ENCODE data around the gene SARS2.
"Not testable (repeated sequence)": the region's sequence is repeated elsewhere in the genome, so short reads cannot be mapped to it uniquely, and the experiment has no call there.

SARS2 gene

GRCh38 chr19:38942471-38943181 is 12.1 kb upstream of the SARS2 start:
- Histone ChIP-seq H3K4me3 (ENCODE audit: severe bottlenecking) (no peak overlapping the region), H3K9me3 (ENCODE audit: severe bottlenecking) (no peaks in the 10 kb centered on the region), H3K36me3 (ENCODE audit: low read depth) (no peaks in the 10 kb centered on the region), H3K27me3 (ENCODE audit: insufficient read depth, poor library complexity, severe bottlenecking) (no peaks in the 10 kb centered on the region), H3K27ac (ENCODE audit: poor library complexity, severe bottlenecking) (no peak overlapping the region), H3K4me1 (ENCODE audit: insufficient read depth, poor library complexity, severe bottlenecking) (no peaks in the 10 kb centered on the region)
- ATAC-seq (ENCODE audit: low read depth) (no peak), DNase-seq (ENCODE audit: low spot score) (no peak)
- TF ChIP-seq, protein P1, sequence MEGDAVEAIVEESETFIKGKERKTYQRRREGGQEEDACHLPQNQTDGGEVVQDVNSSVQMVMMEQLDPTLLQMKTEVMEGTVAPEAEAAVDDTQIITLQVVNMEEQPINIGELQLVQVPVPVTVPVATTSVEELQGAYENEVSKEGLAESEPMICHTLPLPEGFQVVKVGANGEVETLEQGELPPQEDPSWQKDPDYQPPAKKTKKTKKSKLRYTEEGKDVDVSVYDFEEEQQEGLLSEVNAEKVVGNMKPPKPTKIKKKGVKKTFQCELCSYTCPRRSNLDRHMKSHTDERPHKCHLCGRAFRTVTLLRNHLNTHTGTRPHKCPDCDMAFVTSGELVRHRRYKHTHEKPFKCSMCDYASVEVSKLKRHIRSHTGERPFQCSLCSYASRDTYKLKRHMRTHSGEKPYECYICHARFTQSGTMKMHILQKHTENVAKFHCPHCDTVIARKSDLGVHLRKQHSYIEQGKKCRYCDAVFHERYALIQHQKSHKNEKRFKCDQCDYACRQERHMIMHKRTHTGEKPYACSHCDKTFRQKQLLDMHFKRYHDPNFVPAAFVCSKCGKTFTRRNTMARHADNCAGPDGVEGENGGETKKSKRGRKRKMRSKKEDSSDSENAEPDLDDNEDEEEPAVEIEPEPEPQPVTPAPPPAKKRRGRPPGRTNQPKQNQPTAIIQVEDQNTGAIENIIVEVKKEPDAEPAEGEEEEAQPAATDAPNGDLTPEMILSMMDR (IDR thresholded peaks at IDR 0.05; ENCODE audit: poor library complexity, severe bottlenecking) = no peak

DNA sequence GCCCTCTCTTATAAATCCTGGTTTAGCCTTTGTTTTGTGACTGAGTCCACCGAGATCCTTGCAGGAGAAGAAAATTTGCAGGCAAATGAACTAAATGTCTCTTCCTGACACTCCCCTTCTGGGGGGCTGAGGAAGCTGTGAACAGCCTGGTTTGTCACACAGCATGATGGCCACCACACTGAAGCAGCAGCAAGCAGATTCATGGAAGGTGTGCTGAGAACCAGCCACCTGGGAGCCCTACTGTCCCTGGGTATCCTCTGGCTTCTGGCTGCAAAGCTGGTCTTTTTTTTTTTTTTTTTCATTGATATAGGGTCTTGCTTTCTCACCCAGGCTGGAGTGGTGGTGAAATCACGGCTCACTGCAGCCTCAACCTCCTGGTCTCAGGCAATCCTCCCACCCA is 11.4 kb upstream of the SARS2 start:
- DNase-seq (ENCODE audit: low spot score) (no peak), ATAC-seq (ENCODE audit: low read depth) (no peak)
- H3K4me3 ChIP-seq (ENCODE audit: severe bottlenecking) = no peak overlapping the region
- TF ChIP-seq, protein P1 (IDR thresholded peaks at IDR 0.05; ENCODE audit: poor library complexity, severe bottlenecking) = no peak
- H3K27ac ChIP-seq (ENCODE audit: poor library complexity, severe bottlenecking) = no peak overlapping the region
- no peaks in the 10 kb centered on the region for H3K4me1 ChIP-seq (ENCODE audit: insufficient read depth, poor library complexity, severe bottlenecking)
- H3K27me3 ChIP-seq (ENCODE audit: insufficient read depth, poor library complexity, severe bottlenecking) = no peaks in the 10 kb centered on the region
- no peaks in the 10 kb centered on the region for H3K36me3 ChIP-seq (ENCODE audit: low read depth)
- H3K9me3 ChIP-seq (ENCODE audit: severe bottlenecking) = no peaks in the 10 kb centered on the region

- DNase-seq (ENCODE audit: low spot score); H3K27ac ChIP-seq (ENCODE audit: poor library complexity, severe bottlenecking): not testable (repeated sequence)
Observed at GRCh38 chr19:38941466-38941865, 10.9 kb upstream of the SARS2 start.

GRCh38 chr19:38939957-38940356 is 9.4 kb upstream of the SARS2 start:
- Histone ChIP-seq H3K27ac (ENCODE audit: poor library complexity, severe bottlenecking) (no peak overlapping the region), H3K27me3 (ENCODE audit: insufficient read depth, poor library complexity, severe bottlenecking) (no peaks in the 10 kb centered on the region), H3K9me3 (ENCODE audit: severe bottlenecking) (no peaks in the 10 kb centered on the region), H3K36me3 (ENCODE audit: low read depth) (no peaks in the 10 kb centered on the region), H3K4me3 (ENCODE audit: severe bottlenecking) (no peak overlapping the region), H3K4me1 (ENCODE audit: insufficient read depth, poor library complexity, severe bottlenecking) (no peaks in the 10 kb centered on the region)
- TF ChIP-seq, protein P1 (IDR thresholded peaks at IDR 0.05; ENCODE audit: poor library complexity, severe bottlenecking) = no peak
- no peak for DNase-seq (ENCODE audit: low spot score)
- ATAC-seq (ENCODE audit: low read depth) = no peak

More at GRCh38 chr19:38941466-38941865, 10.9 kb upstream of the SARS2 start:
- not testable (repeated sequence) for H3K27me3 ChIP-seq (ENCODE audit: insufficient read depth, poor library complexity, severe bottlenecking); H3K9me3 ChIP-seq (ENCODE audit: severe bottlenecking); ATAC-seq (ENCODE audit: low read depth); H3K36me3 ChIP-seq (ENCODE audit: low read depth); H3K4me1 ChIP-seq (ENCODE audit: insufficient read depth, poor library complexity, severe bottlenecking); H3K4me3 ChIP-seq (ENCODE audit: severe bottlenecking)

GRCh38 chr19:38933544-38933943 is 3.0 kb upstream of the SARS2 start:
- no peak for ATAC-seq (ENCODE audit: low read depth)
- TF ChIP-seq, protein P1 (IDR thresholded peaks at IDR 0.05; ENCODE audit: poor library complexity, severe bottlenecking) = no peak
- H3K9me3 ChIP-seq (ENCODE audit: severe bottlenecking) = no peaks in the 10 kb centered on the region
- no peak for DNase-seq (ENCODE audit: low spot score)
- H3K36me3 ChIP-seq (ENCODE audit: low read depth) = peaks cover 24% of the 10 kb centered on the region
- no peaks in the 10 kb centered on the region for H3K27me3 ChIP-seq (ENCODE audit: insufficient read depth, poor library complexity, severe bottlenecking)
- H3K4me3 ChIP-seq (ENCODE audit: severe bottlenecking) = no peak overlapping the region
- H3K4me1 ChIP-seq (ENCODE audit: insufficient read depth, poor library complexity, severe bottlenecking) = no peaks in the 10 kb centered on the region
- no peak overlapping the region for H3K27ac ChIP-seq (ENCODE audit: poor library complexity, severe bottlenecking)

Measured in RWPE2 (cell line).